SU-DHL-6 (cell line): ENCODE data around the gene SIRT7.

Experiments used
- EZH2phosphoT487 ChIP-seq: fragments of 200-600 bp; sonication (generic), shearing (Covaris generic); conservative IDR thresholded peaks from 2 replicates; pipeline ENCODE4 v1.6.1; 2018; ENCODE audit warnings: mild to moderate bottlenecking, antibody characterized with exemption, low read length, moderate library complexity, mixed read lengths
- TF ChIP-seq, protein P1 (sequence below): fragments of 200-600 bp; sonication (generic); IDR thresholded peaks from one replicate; pipeline ENCODE4 v1.5.1; 2017; ENCODE audit warnings: antibody characterized with exemption, mild to moderate bottlenecking, low read length, moderate library complexity; ENCODE audit not compliant: insufficient read depth, poor library complexity, severe bottlenecking

DNA sequence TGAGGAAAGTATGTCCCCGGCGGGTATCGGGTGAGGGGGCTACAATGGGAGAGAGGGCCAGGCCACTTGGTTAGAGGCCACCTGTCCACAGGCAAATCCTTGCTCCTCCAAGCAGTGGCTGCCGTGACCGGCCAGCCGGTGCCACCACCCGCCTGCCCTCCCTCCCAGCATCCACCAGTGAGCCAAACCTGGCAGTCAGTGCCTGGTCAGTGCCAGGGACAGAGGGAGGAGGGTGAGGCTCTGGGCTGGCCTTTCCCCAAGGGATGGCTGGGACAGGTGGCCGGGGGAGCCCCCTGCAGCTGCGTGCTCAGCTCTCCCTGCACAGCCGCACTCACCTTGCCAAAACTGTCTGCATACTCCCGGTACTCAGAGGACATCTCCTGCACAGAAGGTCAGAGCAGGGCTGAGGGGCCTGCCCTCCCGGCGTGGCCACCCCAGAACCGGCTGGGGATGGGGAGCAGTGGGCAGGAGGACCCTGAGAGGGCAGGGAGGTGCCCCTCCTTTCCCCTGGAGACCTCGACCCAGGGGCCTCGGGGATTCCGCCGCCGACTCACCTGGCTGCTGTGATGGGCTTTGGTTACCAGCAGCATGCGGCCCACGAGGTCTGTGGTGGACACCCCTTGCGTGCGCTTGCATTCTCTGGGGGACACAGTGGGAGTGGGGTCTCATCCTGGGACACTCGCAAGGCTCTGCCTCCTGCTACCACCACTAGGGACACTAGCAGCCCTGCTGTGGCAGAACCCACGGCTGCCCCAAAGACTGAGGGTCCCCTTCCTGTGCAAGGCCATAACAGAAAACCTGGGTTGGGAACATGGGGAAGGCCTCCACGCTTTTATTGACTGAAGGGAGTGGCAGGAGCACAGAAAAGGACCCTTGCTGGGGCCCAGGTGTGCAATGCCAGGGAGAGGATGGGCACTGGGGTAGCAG is 10.5 kb downstream of the SIRT7 start:
- TF ChIP-seq, protein P1, sequence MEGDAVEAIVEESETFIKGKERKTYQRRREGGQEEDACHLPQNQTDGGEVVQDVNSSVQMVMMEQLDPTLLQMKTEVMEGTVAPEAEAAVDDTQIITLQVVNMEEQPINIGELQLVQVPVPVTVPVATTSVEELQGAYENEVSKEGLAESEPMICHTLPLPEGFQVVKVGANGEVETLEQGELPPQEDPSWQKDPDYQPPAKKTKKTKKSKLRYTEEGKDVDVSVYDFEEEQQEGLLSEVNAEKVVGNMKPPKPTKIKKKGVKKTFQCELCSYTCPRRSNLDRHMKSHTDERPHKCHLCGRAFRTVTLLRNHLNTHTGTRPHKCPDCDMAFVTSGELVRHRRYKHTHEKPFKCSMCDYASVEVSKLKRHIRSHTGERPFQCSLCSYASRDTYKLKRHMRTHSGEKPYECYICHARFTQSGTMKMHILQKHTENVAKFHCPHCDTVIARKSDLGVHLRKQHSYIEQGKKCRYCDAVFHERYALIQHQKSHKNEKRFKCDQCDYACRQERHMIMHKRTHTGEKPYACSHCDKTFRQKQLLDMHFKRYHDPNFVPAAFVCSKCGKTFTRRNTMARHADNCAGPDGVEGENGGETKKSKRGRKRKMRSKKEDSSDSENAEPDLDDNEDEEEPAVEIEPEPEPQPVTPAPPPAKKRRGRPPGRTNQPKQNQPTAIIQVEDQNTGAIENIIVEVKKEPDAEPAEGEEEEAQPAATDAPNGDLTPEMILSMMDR, result no peak
- no peak for TF ChIP-seq EZH2phosphoT487
